ENCODE data around the gene RAD21L1.
A peak's percentile ranks its signal among the peaks of the same experiment; 100 is the strongest.

RAD21L1 gene

GRCh38 chr20:1296922-1297321, 71.1 kb downstream of the RAD21L1 start:
- DNase-seq: no peak

- no peak for DNase-seq
Observed at GRCh38 chr20:1297486-1297885, 71.6 kb downstream of the RAD21L1 start.

- no peak for DNase-seq
Observed at GRCh38 chr20:1298166-1298565, 72.3 kb downstream of the RAD21L1 start.

GRCh38 chr20:1298888-1299511, 73.2 kb downstream of the RAD21L1 start:
- DNase-seq: no peak

GRCh38 chr20:1299522-1299921, 73.7 kb downstream of the RAD21L1 start:
- no peak for DNase-seq

GRCh38 chr20:1300083-1300840, 74.4 kb downstream of the RAD21L1 start:
- DNase-seq: no peak

- DNase-seq: peak; percentile 64
Observed at GRCh38 chr20:1301031-1301529, 75.2 kb downstream of the RAD21L1 start.

GRCh38 chr20:1302685-1303541, 77.1 kb downstream of the RAD21L1 start:
- no peak for DNase-seq

GRCh38 chr20:1304710-1305515, 79.1 kb downstream of the RAD21L1 start:
- no peak for DNase-seq
